Measurements from ENCODE around the gene SLC17A1.

SLC17A1 gene

DNA sequence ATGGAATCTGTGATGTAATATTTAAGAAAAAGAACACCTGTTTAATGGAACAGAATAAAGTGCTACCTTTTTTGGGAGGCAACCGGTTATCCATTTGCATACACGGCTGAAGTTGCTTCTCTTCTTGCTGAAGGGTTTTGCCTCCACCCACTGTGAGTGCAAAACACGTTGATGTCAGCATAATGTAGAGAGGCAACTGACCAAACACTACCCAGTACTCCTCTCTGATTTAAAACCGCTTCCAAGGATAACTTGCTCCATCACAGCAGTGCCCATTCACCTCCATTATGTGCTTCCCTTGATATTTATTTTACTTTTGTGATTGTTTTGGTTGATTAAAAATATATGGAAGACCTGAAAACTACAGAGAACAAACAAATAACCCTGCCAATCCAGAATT lies 1.4 kb downstream of the SLC17A1 start:
- no peak for DNase-seq

DNA sequence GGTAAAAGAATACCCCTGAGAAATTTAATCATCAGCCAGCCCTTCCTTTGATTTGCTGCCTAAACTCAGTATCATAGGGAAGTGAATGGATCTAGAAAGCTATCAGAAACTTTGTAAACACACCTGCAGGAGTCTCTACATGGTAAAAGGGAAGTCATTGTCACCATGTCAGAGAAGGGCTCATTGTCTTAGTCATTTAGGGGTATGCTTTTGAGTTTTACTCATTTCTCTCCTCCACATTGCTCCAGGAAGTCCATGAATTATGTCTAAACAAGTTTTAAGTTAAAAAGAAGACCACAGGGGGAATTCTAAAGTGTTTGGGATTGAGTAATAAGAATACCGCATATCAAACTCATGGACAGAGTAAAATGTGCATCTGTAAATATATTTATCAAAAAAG lies 2.5 kb downstream of the SLC17A1 start:
- DNase-seq: no peak

DNA sequence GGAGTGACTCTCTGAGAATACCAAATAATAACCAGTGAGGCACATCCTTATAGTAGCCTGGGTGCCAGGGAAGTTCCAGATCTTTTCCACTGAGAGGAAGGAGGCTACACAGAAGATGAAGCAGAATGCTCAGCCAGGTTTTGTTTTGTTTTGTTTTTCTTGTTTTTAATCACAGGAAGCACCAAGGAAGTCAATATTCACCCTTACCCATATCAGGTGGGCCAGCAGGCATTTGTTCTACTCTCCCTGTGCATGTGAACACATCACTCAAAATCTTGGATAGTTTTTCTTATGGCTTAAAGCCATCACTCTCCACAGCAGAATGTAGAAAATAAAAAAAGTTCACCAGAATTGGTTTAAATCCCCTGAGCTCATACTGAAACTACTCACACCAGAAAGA lies 10.5 kb downstream of the SLC17A1 start:
- no peak for DNase-seq

DNA sequence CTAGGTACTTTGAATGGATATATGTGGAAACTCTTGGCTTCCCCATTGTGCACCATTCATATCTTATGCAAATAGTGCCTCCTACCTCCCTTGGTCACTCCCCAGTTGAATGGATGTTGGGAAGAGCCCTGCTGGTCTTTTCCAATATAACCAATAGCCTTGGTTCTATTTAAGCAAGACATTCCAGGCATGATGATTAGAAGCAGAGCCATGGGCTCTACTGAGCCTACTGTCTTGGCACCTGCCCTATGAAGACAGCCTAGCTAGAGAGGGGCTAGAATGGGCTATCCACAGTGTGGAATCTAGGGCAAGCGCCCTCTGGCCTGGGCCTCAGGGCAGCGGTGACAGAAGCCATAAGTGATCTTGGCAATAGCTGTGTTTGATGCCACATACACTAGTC lies 15.6 kb downstream of the SLC17A1 start:
- no peak for DNase-seq

DNA sequence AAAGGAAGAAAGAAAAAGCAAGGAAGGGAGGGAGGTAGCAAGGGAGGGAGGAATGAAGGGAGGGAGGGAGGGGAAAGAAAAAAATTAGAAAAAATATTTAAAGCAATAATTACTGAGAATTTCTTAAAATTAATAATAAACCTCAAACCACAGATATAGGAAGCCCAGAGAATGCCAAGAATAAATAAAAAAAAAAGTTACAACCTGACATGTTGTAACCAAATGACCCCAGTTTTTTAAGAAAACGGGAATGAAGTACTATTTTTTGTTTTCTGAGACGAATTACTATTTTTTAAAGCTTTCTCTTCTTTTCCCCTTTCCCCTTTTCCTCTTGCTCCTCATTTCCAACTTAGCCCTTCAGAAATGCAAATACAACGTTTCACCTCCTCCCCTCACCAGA lies 16.7 kb downstream of the SLC17A1 start:
- no peak for DNase-seq

DNA sequence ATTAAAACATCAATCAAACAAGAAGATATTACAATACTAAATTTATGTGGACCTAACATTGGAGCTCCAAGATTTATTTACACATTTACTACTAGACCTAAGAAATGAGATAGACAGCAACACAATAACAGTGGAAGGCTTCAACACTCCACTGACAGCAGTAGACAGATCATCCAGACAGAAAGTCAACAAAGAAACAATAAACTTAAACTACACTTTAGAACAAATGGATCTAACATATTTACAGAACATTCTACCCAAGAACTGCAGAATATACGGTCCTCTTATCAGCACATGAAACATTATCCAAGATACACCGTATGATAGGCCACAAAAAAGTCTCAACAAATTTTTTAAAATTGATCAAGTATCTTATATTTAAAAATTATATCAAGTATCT lies 27.0 kb downstream of the SLC17A1 start:
- no peak for DNase-seq

DNA sequence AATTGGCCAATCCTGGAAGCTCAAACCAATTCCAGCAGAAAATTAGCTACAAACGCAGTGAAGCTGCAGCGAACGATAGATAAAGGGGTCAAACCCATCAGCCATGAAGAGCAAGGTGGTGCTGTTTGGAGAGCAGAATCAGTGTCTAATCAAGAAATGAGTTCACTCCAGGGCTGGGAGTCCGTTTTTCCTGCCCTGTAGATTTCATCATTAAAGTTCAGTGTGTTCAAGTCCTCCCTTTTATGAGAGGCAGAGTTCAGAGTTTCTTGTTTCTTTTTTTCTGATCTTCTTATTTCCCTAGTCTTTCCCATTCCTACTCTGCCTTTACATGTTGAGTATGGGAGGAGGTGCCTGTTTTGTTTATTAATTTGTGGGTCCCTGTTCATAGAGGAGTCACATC lies 30.4 kb downstream of the SLC17A1 start:
- no peak for DNase-seq

DNA sequence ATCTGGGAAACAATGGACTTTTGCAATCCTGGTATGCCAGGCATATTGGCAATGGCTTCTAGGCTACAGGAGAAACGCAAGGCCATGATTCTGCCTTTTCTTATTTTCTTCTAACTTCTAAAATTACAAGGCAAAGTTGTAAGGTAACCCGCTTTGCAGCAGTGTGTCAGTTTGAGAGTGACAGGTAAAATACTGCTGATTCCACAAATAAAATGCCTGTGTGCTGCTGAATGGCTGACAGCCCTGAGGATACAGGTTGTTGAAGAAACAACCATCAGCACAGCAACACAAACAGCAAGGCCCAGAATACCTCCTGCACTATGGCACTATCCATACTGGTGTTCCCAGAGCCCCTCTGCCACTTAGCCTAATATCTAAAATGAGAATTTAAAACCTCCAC lies 37.1 kb downstream of the SLC17A1 start:
- no peak for DNase-seq

DNA sequence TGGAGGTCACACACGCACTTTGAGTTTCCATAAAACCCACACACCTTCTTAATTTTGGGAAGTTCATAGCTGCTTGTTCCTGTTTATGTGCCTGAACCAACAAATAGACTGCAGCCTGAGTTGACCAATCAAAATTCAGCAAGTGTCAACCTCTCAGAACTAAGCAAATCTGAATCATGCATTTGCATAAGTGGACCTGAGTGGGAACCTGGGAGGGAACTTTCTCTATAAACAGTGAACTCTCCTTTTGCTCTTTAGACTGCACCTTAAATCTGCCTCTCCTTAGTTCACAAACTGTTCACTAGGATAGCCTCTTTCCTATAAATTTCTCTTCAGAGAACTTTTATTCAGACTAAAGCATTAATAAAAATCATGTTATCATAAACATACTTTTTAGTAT lies 37.9 kb downstream of the SLC17A1 start:
- no peak for DNase-seq

DNA sequence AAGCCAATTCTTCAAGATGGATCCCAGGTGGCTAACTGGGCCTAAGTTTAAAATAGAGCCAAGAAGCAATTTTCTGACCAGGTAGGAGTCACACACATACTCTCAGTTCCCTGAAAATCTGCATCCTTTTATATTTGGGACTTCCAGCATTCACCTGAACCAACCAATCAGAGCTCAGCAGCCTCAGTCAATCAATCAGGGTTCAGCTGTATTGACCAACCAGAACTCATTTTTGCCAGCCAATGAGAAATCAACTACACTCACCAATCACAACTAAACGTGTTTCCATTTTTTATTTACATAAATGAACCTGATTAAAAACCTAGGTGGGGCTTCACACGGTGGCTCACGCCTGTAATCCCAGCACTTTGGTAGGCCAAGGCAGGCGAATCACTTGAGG lies 39.8 kb downstream of the SLC17A1 start:
- DNase-seq: no peak

DNA sequence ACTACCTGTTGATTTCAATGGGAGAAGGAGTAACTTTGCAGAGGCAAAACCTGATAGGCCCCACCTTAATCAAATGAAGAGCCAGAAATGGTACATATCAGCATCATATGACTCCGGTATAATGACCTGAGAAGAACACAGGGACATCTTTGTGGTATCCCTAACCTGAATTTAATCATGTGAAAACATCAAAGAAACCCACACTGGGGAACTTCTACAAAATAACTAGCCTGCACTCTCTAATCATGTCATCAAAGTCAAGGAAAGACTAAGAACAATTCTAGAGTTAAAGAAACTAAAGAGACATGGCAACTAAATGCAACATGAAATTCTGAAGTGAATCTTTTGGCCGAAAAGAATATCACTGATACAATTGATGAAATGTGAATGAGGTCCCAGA lies 42.4 kb downstream of the SLC17A1 start:
- DNase-seq: no peak

DNA sequence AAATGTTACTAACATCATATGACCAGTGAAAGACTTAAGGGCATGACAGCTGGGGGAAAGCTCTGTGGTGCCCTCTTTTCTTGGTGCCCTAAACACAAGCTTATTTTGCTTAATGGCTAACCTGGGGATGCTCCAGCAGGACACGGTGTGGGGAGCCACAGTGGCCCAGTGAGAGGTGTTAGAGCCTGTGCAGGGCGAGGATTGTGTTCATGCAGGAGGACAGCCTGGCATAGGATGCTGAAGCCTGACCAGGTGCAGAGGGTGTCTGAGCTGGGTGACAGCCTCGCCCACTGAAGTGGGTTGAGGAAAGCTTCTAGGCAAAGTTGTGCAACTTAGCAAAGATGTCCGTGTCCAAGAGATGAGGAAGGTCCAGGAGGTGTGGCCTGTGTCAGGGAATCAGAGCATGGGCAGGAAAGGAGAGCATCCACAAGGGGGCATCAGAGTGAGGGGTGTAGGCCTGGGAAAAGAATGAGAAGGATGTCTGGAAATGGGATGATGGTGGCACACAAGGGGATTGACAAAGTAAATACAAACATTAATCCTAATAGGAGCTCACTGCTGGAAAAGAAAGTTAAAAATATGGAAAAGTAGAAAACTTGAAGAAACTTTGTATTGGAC lies 43.4 kb downstream of the SLC17A1 start:
- DNase-seq: peak; percentile 56

DNA sequence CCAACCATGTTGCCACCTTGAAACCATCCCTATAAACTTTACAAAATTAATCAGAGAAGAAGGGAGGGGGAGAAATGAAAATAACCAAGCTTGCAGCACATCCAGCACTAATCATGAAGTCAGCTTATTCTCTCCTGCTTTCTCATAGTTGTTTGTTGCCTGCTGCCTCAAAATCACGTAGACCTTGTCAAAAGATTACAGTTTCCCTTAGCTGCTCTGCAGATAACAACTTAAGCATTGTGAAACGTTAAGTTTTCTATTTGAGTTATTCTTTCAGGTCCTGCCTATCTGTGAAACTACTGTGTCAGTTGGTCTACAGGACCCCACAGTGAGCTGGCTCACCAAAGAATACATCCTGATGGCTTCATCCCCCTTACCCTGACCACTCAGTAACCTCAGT lies 44.4 kb downstream of the SLC17A1 start:
- no peak for DNase-seq

DNA sequence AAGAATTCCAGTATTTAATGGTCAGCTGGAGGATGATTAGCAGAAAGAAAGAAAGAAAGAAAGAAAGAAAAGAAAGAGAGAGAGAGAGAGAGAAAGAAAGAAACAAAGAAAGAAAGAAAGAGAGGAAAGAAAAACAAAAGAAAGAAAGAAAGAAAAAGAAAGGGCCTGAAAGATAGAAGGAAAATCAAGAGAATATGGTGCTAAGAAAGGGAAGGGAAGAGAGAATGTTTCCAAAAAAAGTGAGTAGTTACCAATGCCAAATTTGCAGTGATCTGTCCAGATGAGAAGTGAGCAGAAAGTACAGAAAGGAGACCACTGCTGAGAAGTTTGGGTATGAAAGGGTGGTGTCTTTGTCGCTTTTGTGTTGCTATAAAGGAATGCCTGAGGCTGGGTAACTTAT lies 50.7 kb downstream of the SLC17A1 start:
- no peak for DNase-seq

DNA sequence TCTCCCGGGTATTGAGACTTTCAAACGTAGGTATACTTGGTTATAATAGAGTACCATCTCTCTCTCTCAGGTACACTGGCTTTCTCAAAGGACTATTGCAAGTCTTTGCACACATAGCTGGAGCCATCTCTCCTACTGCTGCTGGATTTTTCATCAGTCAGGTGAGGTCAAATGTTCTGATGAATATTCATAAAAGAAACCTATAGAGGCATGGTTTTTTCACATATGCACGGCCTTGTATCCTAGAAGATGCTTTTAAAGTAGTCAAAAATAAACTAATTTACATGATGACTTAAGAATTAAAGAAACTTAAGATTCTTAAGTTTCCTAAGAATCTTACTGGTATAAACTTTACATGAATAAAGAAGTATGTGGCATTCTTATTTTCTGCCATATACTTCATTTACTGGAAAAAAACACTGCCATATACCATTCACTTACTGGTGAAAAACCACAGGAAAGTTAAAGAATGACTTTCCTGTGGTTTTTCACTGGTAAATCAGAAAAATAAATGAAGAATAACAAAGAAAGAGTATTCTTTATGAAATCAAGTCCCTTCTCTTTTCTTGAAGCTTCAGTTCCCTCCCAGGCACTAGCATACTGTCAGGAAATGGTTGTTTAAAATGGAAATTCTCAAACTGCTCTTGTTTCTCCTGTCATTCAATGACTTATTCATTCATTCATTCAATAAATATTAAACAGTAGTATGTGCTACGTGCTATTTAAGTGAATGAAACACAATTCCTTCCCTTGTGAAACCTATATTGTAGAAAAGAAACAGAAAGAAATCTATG lies 53.8 kb downstream of the SLC17A1 start:
- no peak for DNase-seq

DNA sequence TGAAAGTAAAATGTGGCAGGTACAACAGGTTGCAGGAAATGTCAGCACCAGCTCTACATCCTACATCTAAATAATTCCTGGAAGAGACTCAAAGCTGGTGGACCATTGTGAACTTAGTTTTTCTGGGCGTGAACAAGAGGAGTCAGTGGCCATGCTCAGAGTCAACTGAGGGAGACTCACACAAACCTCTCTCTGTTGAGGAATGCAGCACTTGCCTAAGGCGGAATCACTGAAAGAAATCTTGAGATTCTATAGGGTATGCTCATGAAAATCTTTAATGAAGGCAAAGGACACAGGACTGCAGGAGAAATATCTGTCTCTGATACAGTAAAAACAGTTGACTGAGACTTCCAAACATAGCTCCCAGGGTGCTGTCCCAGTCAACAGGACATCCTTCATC lies 54.8 kb downstream of the SLC17A1 start:
- no peak for DNase-seq

DNA sequence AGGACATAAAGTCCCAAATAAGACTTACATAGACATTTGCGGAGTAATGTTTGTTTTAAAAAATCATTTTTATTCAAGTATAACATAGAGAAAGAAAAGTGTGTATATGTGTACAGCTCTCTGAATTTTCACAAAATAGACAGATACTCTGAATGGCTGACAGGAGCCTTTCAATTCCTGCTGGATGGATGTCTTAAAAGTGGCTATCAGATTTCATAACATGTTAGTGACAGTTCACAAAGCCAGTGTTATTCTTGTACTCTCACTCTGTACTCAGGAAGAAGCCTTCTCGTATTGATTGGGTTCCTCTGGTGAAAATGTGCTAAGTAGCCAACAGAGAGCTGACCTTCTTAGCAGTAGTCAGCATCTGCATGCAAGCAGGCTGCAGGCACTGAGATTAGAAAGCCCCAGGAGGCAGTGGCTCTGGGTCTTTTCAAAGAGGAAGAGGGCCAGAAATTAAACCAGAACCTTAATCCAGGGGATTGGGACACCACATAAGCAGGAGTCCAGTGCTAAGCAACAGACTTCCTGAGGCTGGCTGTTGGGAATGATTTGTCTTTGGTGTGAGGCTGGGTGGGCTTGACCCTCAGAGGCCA lies 57.6 kb downstream of the SLC17A1 start:
- DNase-seq: no peak

DNA sequence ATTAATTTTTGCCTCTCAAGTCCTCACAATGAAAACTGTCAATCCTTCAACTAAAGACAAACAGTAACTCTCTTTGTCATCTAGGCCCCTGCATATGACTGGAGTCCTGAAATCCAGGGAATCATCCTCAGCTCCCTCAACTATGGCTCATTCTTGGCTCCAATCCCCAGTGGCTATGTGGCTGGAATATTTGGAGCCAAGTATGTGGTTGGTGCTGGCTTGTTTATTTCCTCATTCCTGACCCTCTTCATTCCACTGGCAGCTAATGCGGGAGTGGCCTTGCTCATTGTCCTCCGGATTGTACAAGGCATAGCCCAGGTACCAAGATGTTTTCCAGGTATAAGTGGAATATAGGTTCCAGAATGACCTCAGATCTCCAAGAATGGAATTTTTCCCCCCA lies 61.9 kb downstream of the SLC17A1 start:
- no peak for DNase-seq

DNA sequence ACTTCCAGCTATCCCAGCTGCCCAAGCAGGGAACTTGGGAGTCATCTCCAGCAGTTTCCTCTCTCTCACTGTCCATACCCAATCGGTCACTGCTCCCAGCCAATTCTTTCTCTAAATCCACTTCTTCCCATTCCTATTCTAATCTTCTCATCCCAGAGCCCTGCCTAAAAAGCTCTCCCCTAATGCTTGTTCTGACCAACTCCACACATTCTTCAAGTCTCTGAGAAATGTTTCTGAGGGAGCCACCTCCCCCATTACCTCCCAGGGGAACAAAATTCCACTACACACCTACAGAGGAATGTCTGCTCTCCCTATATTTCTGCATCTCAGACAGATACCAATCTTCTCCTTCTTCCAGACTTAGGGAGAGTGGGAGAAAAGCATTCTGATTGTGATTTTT lies 63.3 kb downstream of the SLC17A1 start:
- DNase-seq: no peak

DNA sequence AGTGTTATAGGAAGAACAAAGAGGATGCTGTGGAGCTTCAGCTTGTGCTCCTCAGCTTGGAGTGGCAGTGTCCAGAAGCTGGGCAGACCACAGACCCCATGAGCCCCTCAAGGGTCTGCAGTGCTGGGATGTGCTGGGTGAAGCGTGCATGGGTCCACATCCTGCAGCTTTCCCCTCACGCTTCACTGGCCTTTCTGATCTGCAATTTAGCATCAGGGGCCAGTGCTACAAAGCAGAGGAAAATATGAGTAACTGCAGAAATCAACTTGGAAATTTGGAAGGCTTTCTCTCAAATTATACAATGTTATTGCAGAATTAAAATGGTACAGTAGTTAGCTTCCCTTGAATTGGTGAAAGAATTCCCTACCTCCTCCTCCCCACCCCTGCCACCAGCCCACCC lies 67.2 kb downstream of the SLC17A1 start:
- DNase-seq: no peak

DNA sequence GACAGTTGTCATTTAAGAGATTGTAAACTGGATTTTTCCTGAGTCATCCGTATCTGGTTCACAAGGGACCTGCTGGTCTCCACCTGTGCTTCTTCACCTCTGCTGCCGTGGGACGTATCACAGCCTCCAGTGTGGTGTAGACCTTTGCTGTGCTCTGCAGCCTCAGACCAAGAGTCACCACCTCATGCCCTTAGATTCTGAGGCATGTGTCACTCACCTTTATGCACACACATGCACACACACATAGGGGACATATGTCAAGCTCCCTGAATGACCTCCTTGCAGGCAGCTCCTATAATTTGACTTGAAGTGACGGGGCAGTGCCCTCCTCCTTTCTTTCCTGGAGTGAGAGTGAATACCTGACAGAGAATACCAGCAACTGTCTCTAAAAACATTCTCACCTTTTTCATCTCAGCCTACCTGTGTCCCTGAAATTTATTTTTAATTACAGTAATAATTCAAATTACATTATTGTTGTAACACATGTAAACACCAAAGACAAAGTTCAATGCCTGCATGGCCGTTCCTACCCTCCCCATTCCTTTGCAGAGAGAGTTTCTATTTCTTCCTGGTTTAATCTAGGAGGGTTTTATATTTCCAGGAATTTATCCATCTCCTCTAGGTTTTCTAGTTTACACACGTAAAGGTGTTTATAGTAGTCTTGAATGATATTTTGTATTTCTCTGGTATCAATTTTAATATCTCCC lies 73.8 kb downstream of the SLC17A1 start:
- no peak for DNase-seq

DNA sequence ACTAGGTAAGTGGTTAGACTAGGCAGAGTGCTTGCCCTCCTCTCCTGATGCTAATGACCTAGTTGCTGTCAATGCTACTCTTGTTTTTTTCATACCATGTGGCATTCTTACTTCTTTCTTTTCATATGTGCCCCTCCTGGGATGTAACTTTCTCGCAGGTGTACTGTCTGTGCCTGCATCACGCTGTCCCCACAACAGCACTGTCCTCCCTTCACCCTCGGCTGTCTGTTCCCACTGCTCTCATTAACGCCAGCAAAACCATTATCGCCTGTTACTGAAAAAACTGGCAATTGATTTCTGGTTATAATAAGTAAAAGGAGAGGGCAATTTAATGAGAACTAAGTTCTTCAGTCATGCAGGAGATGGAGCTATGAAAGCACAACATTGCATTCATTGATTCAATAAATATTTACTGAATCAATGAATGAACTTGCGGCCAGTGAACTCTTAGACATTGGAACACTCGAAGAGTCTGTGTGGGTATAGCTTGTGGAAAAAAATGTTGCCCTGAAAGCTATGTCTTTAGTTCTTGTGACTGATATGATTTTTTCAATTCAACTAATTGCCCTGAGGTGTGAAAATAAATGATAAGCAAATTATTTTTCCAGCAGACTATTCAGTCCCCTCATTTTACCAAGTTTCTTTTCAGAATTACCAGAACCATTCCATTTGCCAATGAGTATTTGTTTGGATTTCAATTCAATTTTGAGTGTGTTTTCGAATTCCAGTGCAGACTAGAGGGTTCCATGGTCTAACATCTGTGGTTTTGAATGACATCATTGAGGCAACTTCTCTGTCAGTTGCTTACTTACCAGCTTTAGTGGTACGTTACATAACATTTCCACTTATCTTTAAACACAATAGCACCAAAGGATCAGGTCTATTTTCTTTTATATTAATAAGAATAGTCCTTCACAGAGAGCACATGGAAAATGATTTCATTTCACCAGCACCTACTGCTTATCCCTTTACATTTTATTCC lies 75.2 kb downstream of the SLC17A1 start:
- no peak for DNase-seq

DNA sequence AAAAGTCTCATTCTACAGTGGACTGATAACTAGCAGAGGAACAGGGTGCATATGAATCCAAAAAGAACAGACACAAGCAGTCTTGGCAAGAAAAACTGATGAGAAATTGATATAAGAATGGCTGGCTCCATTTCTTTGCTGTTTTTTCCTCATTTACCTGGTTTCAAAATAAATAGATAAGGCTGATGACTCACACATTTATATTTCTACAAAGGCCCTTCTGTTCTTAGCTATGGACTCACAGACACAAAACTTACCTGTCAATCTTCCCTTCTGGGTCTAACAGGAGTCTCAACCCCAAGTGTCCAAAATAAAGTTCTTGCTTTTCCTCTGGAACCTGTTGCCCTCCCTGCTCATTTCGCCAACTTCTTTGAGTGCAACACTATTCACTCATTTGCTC lies 76.4 kb downstream of the SLC17A1 start:
- no peak for DNase-seq

All from CD4-positive, alpha-beta T cell treated with Interleukin-10 for 1 hour (primary cell).